ENCODE measurements around the gene GPRIN2.
"Not testable (repeated sequence)": the region's sequence is repeated elsewhere in the genome, so short reads cannot be mapped to it uniquely, and the experiment has no call there.

Gene GPRIN2

DNA sequence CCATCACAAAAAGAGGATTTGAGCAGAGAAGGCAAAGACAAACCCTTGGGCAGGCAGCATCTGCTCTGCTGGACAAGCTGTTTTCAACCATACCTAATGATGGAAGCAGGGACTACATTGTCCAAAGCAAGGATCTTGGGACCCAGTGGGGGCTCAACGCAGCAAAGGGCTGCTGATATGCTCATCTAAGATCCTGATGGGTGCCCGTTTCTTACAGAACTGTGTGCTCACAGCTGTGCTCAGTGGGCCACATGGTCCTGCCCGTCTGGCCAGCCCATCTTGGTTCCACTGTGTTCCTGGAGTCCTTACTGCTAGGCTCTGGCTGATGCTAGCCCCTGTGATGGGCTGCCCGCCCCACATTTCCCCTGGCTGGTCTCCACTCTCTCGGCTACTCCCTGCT is 36.1 kb downstream of the GPRIN2 start:
- DNase-seq (ENCODE audit: low spot score), result no peak

DNA sequence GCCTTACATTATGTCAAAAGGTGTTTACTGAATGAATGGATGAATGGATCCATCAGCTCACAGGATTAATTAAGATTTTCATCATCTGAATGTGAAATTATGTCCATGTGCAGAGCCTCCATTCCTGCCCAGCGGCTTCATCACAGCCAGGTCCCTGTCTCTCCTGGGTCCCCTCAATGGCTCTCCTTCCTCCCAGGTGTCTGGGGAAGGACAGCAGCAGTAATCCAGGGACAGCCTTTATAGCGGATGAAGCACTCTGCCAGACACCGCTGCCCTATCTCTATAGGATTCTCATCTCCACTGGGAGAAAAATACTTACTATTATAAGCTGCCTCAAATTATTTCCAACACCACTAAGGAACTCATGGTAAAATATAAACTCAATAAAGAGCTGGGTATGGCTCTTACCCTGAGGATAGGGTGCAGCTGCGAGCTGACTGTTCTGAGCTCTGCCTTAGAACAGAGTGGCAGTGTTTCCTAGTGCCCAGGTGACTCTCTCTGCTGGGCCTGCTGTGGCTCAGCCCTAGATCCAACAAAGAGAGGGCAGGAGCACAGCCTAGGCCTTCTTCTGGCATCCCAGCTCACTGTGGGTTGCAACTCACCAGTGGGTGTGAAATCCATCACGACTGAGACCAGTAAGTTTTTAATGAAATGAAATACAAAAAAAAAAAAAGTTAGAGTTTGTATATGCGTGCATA is 38.3 kb downstream of the GPRIN2 start:
- DNase-seq (ENCODE audit: low spot score), result no peak

DNA sequence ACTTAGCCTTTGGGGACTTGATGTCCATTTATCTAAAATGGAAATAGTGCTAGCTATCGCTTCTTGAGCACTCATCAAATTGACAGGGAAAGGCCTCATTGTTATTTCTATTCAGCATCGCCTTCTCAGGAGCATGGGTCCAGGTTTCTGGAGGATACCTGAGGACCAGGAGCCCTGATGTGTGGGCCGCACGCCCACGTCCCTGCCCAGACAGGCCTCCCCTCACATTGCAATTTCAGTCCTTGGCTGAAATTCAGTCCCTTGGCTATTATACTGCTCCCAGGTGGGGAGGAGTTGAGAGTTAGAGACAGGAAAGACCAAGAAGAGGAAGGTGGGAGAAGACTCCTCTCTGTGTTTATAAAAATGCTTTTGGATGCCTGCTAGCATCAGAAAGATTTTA is 38.9 kb downstream of the GPRIN2 start:
- DNase-seq (ENCODE audit: low spot score), result no peak

DNA sequence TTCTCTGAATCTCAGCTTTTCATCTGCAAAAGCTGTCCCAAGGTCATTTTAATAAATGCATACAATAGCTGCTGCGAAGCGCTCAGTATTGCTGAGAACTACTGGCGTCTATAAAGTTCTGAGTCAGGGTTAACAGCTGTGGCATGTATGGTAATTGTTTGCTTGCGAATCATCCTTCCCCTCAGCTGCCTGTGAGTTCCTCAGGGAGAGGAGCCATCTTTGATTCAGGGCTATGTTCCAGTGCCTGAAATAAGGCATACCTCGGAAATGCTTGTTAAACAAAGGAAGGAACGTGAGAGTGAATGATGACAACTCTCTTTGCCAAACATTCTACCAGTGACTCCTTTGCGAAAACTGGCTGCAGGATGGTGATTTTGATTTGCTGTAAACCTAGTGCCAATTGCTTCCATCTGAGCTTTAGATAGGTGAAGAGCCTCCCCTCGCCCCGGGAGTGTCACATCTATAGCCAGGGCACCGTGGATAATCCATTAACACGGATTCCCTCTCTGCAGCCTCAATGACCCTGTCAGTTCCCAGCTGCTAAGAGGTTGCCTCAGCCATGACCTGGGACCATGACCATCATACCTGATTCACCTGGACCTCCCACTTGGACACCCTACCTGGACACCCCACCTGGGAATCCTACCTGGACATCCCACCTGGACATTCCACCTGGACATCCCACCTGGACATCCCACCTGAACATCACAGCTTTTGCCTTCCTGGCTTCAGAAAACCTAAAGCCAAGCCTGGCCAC is 39.6 kb downstream of the GPRIN2 start:
- no peak for DNase-seq (ENCODE audit: low spot score)

DNA sequence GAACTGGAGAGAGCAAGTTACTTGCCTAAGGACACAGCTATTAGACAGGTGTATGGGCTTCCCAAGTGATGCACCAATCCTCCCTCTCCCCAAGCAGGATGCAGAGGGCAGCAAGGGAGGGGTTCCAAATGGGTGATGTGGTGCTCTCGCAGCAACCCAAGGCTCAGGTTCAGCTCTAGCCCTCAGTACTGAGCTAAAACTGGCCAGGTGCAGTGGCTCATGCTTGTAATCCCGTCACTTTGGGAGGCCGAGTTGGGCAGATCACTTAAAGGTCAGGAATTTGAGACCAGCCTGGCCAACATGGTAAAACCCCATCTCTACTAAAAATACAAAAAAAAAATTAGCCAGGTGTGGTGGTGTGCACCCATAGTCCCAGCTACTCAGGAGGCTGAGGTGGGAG is 40.7 kb downstream of the GPRIN2 start:
- DNase-seq (ENCODE audit: low spot score), result no peak

DNA sequence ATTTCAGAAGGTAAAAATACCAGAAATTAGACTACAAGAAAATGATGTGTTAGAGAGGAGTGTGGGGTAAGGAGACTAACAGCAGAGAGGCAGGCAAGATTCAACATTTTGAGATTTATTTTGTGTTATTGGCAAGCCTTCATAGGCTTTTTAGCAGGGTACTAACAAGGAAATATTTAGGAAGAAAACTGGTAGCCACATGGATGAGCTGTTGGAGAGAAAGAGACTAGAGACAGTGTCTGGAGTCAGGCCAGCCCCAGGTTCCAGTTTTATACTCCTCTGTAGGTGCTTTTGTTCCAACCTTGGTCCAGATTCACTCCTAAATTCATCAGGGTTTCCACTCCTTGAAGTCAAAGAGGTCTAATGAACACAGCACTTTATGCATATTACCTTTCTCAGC is 41.1 kb downstream of the GPRIN2 start:
- no peak for DNase-seq (ENCODE audit: low spot score)

DNA sequence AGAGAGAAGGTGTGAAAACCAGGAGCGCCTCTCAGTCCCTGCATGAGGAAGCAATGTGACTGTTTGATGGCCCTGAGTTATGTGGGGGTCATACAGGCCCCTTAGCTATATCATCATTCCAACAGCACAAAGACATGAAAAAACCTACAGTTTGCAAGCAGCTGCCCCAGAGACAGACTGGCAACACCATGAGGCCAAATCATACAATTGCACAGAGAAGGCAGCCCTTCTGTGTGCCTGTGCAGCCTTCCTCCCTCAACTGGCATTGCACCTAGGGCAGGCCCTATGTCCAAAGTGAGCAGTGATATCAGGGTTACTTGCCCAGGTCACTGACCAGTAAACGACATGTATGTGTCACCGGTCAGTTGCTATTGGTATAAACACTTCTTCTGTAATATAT is 41.6 kb downstream of the GPRIN2 start:
- no peak for DNase-seq (ENCODE audit: low spot score)

DNA sequence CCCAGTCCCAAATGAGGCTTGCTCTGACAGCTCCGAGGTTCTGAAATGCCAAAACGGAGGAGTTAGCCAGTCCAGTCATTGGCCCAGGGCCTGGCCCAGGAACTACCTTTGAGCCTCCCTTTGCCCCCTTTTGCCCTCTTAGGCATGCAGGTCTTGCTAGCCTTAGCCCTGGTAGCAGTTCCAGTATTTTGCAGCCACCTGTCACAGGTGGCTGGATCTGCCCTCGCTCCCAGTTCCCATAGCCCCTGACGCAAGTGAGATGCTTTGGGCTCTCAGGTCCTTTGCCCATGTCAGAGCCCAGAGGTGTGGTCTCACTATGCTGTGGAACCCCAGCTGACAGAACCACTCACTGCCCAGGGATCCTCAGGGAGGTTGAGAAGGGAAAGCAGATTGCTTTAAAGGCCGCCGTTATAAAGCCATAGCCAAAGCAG is 42.0 kb downstream of the GPRIN2 start:
- DNase-seq (ENCODE audit: low spot score), result no peak

DNA sequence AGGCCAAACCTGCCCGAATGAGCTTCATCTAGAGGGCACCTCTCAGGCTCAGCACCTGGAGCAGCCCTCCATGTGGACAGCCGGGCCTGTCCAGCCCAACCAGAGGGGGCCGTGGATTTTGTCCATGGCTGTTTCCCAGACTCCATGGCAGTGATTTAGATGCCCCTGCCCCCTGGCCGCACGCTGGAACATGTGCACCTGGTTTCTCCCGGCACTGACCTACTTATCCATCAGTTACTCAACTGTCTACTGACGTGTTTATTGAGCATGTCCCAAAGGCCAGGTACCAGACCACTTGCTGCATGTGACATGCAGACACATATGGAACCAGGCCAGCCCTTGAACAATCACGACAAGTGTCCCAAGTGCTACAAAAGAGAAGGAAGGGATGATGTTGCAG is 43.1 kb downstream of the GPRIN2 start:
- not testable (repeated sequence) for DNase-seq (ENCODE audit: low spot score)

DNA sequence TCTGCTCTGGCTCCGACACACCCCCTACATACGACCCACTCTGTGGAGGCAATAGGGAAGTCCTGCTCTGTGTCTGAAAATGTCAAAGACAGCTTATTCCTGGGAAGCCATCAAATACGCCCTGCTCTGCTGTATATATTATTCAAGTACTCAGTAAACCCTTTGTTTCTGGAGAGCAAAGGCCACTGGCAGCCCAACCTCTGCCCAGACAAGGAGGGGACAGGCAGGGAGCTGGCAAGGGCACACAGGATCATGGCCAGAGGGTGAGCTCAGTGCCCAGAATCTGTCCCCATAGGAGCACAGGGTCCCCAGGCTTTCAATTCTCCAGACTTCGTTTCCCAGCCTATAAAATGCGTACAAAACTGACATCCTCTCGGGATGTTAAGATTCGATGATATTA is 43.7 kb downstream of the GPRIN2 start:
- not testable (repeated sequence) for DNase-seq (ENCODE audit: low spot score)

DNA sequence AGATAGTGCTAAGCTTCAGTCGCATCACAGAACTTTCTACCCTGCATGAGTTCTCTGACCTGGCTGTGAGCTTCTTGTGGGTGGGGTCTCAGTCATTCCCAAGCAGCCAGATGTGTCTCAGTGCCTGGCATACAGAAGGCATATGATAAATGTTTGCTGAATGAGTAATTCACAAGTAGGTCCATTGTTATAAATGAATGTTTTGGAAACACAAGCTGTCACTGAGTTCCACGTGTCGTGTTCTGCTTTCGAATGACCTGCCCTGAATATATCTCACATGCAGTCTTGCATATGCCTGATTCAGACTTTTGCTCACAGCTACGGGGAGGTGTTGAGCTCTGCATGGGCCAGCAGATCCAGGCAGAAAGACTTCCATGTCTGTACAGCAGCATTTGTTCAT is 44.5 kb downstream of the GPRIN2 start:
- DNase-seq (ENCODE audit: low spot score), result not testable (repeated sequence)
